Measurements from ENCODE around the gene AOAH.

Gene AOAH

DNA sequence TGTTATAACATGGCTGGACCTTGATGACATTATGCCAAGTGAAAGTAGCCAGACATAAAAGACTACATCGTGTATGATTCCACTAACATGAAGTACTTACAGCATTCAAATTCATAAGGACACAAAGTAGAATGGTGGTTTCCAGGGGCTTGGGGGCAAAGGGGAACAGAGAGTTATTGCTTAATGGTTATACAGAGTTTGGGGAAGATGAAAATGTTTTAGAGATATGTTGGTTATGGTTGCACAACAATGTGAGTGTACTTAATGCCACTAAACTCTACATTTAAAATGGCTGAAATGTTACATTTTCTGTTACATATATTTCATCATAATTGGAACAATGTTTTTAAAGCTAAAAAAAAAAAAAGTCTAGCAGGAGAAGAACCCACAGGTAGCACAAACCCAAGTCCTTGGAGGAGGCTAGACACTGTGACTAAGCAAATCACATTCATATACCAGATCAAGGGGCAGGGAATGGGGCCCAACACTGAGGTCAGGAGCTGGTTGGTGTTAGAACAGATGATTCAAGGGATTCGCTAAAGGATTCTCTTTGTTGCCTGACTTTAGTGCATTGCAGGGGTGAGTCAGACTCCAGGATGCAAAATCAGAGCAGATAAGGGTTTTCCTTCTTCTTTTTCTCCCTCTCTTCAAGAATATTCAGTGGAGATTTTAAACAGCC, 25.1 kb upstream of the AOAH start:
- no peak for DNase-seq (ENCODE audit: extremely low read depth, low read depth)
- TF ChIP-seq, protein P1, sequence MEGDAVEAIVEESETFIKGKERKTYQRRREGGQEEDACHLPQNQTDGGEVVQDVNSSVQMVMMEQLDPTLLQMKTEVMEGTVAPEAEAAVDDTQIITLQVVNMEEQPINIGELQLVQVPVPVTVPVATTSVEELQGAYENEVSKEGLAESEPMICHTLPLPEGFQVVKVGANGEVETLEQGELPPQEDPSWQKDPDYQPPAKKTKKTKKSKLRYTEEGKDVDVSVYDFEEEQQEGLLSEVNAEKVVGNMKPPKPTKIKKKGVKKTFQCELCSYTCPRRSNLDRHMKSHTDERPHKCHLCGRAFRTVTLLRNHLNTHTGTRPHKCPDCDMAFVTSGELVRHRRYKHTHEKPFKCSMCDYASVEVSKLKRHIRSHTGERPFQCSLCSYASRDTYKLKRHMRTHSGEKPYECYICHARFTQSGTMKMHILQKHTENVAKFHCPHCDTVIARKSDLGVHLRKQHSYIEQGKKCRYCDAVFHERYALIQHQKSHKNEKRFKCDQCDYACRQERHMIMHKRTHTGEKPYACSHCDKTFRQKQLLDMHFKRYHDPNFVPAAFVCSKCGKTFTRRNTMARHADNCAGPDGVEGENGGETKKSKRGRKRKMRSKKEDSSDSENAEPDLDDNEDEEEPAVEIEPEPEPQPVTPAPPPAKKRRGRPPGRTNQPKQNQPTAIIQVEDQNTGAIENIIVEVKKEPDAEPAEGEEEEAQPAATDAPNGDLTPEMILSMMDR (IDR thresholded peaks at IDR 0.05; ENCODE audit: low read depth, low read length) = no peak

DNA sequence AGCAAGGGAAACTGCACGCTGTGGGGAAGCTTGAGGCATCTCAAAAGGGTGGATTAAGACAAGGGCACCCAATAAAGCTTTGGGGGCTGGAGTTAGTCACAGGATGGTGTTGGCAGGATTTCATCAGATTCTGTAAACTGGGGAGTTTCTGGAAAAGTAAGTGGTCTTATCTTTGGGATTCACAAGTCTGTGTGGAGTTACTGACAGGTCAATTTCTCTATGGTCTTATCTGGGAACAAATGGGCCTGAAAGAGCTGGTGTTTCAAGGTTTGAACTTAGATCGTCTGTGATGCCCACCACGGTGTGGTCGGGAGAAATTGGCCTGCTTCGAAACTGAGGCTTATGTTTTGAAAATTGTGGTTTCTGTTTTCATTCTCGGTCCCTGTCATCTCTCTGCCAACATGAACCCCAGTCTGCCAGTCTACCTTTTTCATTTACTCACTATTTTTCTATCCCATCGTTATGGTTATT, 23.8 kb upstream of the AOAH start:
- DNase-seq (ENCODE audit: extremely low read depth, low read depth) = no peak
- TF ChIP-seq, protein P1 (IDR thresholded peaks at IDR 0.05; ENCODE audit: low read depth, low read length) = no peak

DNA sequence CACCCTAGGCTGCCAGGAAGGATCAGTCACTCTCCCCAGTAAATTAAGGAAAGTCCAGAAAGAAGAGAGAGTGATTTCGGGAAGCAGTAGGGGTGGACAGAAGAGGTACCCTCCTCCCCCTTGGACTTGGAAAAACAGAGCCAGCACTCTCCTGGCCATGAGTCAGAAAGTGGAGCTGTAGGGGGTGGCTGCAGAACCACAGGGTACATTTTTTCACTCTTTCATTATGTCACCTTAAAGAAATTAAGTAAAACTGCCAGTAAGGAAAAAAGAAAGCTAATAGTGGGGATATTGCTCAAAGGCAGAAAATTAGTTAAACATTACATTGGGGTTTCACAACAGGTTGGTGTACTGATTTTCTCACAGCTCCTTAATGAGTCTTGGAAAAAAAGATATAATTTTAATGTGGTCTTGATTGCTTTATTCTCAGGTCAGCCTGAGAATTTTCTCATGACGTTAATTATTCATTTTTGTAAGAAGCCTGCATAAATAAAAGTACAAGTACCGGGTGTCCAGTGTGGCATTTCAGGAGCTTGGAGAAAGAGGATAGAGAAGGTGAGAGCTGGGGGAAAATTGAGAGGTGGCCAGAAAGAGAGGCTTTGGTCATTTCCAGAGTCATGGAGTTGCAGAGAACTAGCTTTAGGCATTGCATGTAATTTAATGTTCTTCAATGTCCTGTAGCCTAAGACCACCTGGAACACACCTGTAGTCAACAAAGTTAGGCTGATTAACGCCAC, 23.2 kb upstream of the AOAH start:
- no peak for DNase-seq (ENCODE audit: extremely low read depth, low read depth)

DNA sequence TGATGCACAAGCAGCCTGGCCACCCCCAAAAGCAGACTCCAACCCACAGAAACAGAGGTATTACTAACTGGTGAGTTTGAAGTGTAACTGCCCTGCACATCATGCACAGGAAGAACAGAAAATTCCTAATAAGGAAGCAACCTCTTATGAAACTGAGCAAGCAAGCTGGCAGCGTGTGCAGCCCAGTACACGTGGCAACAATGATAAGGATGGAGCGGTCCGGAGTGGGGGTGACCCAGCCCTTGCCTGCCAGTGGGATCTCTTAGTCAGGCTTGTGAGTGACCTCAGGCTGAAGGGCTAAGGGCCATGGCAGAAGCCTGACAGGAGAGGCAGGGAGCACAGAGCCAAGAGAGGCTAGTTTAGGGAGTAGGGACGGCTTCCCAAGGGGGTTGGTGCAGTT, 22.1 kb upstream of the AOAH start:
- DNase-seq (ENCODE audit: extremely low read depth, low read depth) = no peak
- TF ChIP-seq, protein P1 (IDR thresholded peaks at IDR 0.05; ENCODE audit: low read depth, low read length) = no peak

More for the DNA sequence above, 23.2 kb upstream of the AOAH start:
- TF ChIP-seq, protein P1 (IDR thresholded peaks at IDR 0.05; ENCODE audit: low read depth, low read length) = no peak

DNA sequence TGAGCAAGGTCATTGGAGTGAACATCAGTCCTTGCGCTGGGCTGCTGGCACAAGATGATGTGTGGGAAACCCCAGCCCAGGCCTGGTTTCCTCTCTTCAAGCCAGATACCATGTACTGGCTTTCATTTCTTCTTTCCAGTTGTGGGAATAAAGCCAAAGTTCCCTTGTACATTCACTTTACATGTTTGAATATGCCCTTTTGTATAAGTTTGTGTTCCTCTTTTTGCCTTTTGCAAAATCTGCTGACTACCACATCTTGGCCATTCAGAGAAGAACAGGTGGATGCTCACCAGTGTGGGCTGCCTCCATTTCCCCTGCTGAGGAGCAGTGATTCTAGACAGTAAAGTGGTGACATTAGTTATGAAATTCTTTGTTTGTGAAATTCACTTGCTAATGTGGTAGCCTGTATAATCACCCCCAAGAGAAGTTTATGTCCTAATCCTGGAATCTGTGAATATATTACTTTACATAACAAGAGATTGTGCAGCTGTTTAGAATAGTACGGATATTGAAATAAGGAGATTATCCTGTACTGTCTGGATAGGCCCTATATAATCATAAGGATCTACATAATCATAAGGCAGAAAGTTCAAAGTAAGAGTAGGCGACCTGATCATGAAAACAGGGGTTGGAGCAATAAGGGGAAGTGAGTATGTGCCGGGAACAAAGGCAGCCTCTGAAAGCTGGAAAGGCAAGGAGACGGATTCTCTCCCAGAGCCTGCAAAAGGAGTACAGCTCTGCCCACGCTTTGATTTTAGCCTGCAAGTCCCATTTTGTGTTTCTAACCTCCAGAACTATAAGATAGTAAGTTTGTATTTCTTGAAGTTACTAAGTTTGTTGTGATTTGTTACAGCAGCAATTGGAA, 18.8 kb upstream of the AOAH start:
- TF ChIP-seq, protein P1 (IDR thresholded peaks at IDR 0.05; ENCODE audit: low read depth, low read length) = no peak
- DNase-seq (ENCODE audit: extremely low read depth, low read depth) = no peak

DNA sequence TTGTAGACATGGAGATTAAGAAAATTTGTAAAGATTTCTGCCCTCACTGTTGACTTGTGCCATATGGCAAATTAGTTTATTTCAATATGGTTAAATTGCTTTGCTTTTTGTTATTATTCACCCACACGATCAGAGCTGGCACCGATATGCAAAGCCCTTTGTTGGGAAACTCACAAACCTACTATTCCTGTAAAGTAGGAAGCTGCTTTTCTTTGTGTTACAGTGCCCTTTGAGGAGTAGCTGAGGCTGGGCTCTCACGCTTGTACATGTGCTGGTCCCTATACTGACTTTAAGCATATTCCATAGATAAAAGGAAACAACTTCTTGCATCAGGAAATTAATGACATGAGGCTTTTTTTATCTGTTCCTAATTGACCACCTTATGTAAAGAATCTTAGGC, 17.6 kb upstream of the AOAH start:
- DNase-seq (ENCODE audit: extremely low read depth, low read depth) = no peak
- TF ChIP-seq, protein P1 (IDR thresholded peaks at IDR 0.05; ENCODE audit: low read depth, low read length) = no peak

Data from AG09319 (cell line).